Glomerular visceral epithelial cell (primary cell): ENCODE data around the gene RCAN2.
"Not testable (repeated sequence)": the region's sequence is repeated elsewhere in the genome, so short reads cannot be mapped to it uniquely, and the experiment has no call there.

Experiments used
- DNase-seq: peaks from one replicate; pipeline ENCODE4 v3.0.0-alpha.2; 2016; ENCODE audit errors: extremely low spot score

The RCAN2 gene

DNA sequence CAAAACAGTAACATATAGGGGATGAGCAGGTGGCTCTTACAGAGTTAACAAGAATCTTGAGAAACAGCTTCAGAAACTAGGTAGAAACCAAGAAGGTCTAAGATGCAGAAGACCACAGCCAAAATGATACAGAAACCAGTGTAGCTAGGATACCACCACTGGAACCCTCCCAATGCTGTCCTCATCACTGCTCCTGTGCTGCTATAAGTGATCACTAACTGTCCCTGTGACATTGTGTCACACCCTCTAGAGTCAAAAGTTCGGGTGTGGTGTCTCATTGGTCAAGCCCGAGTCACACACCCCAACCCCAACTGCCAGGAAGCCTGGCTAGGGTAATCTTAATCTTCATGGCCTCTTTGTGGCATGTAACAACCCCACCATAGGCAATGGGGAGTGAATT, 153.1 kb downstream of the RCAN2 start:
- no peak for DNase-seq

DNA sequence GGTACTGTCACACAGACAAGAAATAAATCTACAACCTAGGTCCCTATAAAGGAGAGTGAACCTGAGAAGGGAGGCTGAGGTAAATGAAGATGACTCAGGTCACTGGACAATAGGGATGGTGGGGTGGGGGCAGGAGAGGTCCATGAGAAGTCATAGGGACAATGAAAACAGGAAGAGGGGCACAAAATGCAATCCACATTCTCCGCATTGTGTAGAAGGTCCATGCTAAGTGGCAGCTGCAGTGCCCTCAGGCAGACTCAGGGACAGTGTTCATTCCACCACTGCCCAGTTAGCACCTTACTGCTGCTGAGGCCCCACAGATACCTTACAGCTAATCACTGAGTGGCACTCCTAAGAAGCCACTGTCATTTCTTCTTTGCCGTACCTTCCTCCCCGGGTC, 156.8 kb downstream of the RCAN2 start:
- no peak for DNase-seq

DNA sequence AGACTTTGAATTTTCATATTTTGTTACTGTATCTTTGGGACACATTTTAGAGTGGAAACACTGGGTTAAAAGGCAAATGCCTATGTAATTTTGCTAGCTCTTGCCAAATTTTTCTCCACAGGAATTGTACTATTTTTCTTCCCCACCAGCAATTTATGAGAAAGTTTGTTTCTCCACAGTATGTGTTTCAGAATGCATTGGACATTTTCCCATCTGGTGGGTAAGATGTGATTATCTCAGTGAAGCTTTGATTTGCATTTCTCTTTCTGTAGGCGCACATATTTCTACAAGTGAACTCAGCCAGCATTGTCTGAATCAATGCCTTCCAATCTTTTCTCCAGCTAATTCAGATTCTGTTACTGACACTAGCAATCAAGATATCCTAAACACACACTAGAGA, 157.8 kb downstream of the RCAN2 start:
- no peak for DNase-seq

DNA sequence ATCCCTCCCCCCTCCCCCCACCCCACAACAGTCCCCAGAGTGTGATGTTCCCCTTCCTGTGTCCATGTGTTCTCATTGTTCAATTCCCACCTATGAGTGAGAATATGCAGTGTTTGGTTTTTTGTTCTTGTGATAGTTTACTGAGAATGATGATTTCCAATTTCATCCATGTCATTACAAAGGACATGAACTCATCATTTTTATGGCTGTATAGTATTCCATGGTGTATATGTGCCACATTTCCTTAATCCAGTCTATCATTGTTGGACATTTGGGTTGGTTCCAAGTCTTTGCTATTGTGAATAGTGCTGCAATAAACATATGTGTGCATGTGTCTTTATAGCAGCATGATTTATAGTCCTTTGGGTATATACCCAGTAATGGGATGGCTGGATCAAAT, 158.8 kb downstream of the RCAN2 start:
- DNase-seq = not testable (repeated sequence)

DNA sequence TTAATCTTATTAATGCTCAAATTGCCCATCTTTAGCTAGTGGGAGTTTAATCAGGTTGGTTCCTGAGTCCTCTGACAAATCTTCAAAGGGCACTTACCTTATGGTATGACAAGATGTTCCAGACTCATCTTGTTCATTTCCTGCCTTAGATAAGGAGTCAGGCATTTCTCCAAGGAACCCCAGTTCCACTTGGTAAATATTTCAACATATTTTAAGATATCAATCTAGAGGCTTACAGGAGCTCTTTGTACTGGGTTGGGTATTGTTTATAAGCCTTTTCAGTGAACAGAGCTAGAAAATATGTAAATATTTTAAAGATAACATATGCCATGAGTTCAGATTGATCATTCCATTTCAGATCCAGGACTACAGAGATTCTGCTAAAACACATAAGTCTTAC, 159.8 kb downstream of the RCAN2 start:
- DNase-seq = no peak

DNA sequence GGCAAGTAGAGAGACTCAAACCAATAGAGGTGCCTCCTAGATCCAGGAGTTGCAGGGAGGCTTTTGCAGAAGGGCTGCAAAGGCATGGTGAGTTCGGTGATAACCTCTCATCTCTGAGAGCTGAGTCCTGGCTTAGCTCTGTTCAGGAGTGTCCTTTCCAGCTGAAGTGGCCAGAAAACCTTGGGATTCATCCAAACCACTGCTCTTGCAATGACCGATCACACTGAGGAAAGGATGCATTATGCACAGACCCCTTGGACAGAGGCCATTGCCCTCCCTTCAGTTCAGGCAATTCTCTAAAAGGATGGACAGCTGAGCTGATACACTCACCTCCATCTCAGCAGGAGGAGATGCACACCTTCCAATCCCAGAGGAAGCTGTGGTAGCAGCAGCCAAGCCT, 161.7 kb downstream of the RCAN2 start:
- no peak for DNase-seq

DNA sequence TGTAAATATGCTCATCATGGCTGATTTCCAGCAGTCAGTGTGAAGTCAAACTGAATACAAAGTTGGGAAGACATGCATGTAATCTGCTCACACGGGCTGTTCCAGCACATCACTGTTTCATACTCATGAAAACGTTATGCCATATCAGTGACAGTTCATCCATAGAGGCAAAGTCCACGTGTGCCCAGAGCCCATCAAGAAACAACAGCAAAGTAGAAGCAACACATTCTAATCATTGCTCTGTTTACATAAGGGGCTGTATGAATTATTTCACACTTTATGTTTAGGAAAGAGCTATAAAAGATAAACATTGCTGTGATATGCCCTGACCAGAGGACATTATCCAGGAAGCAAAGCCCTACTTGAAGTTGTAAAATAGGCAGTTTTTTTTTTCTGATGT, 163.5 kb downstream of the RCAN2 start:
- DNase-seq = no peak

DNA sequence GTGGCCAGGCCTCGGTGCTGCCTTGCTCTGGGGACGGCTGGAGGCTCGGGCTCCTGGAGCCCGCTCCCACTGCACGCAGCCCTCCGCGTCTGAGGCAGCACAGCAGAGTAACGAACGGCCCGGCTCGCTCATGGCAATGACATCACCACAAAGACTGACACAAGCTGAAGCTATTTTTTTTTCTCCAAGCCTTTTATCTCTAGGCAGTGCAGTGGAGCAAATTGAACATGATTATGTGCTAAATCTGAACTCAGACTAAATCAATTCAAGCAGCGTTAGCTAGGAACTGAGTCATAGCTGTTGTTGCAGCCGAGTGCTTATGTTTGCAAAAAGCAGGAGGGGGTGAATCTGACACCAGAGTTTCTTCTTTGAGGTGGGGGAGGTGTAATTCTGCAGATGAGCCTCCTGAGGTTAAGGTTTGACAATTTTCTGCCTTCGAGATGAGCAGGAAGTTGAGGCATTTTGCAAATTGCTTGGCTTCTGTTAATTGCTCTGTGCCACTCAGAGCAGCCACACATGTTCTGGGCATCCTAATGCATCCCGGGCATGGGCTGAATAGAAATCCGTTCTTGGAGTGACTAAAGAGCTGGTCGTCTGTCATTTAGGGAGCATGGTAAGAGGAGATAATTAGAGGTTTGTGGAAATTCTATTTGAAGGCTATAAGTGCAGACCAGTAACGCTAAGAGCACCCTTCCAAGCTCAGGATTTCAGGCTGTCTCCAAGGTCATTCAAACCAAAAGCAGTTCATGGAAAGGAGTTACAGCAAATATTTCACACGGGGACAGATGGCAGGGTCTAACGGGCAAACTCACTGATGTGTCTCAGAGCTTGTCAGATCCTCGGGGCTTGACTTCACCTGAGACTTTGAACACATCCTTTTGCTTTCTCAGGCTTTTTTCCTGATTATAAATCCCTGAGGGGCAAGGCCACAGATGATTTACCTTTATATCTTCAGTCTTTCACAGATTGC, 165.4 kb downstream of the RCAN2 start:
- DNase-seq = no peak

DNA sequence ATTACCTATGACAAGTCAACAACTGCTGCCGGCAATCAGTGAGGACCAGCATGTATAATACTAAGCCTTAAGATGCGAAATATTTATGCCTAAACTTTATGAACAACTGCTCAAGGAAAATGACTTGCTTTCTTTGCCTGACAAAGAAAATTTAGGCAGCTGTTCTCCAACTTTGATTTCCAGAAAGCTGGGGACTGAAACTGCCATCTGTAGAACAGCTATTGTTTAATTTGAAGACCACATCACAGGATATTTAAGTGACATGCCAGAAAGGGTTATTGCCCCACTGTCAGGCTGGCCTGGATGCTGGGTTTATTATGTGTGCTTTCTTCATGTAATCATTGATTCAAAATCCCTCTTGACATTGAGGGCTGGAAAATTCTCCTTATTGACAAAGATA, 166.5 kb downstream of the RCAN2 start:
- DNase-seq = no peak

DNA sequence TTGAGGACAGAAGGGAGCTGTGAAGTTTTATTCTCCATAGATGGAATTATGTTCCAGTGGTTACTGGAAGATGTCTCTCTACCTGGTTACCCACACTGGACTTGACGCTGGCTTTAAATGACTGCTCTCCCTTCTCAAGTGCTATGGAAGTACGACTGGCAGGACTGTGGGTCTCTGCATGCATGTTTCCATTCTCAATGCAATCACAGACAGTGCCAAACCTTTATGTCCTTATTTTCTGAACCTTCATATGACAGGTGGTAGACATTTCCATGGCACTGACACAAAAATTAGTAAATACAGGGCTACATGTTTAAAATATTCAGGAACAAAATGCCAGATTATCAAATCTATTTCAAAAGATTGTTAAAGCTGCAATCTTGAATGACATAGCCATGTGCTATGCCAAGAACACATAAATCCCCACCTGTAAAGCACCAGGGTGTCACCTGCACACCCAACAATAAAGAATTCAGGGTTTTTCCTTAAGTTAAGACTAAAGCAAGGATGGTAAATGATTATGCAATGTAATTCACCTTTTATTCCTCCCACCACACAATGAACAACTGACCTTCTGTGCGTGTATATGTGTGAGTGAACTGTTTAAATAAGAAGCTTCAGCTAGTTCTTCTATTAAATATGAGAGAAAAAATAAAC, 167.2 kb downstream of the RCAN2 start:
- no peak for DNase-seq

DNA sequence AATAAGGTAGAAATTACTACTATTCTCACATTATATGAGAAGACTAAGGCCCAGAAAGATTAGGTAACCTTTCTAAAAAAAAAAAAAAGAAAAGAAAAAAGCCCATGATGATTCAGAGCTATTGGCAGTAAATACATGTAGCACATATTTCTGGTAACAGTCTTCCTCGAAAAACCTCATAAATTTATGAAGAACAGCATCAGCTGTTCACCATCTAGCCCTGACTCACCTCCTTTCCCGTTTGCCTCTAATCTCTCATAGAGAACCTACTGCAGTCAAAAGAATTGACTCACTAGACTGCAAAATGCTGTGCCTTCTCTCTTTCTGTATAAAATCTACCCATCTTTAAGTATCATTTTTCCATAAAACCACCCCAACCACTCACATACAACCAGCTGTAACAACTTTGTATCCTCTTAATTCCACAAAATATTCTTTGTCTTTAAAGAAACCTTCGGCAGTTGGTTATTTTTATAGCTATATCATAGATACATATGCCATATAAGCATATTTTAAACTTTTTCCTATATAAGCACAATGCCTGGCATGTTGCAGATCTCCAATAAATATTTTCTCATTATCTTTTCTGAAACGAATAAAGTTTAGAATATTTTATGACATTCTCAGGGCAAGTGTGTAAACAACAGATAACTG, 167.8 kb downstream of the RCAN2 start:
- DNase-seq = no peak

DNA sequence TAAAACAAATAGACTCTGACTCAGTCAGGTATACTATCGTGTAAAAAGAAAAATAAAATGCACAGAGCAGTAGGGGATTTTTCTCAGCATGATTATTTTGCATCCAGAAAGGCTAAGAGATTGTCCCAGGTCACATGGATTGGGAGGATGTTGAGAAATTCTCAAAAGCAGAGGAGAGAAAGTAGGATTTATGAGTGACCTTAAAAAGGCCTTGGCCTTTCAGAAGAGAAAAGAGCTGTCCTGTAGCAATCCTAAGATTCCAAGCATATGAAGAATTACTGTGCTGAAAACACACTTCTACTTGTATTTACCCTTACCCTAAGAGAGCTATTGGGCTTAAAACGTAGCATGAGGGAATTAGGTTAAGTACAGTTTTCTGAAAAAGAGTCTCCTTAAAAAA, 170.7 kb downstream of the RCAN2 start:
- DNase-seq = no peak

DNA sequence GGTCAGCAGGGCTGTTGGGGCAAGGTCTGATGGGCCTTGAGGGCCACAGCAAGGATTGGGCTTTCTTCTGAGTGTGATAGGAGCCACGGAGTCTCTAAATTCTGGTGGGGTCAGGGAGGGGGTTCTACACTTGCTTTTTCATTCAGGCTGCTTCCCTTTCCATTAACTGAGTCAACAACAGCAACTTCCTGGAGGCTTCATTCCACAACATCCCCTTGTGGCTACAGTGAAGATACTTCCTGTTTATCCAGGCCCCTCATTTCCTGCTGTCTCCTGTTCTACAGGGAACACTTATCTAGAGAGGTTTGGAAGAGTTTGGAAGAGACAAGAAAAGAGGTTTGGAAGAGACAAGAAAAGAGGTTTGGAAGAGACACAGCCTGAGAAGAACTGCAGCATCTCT, 175.7 kb downstream of the RCAN2 start:
- DNase-seq = no peak

DNA sequence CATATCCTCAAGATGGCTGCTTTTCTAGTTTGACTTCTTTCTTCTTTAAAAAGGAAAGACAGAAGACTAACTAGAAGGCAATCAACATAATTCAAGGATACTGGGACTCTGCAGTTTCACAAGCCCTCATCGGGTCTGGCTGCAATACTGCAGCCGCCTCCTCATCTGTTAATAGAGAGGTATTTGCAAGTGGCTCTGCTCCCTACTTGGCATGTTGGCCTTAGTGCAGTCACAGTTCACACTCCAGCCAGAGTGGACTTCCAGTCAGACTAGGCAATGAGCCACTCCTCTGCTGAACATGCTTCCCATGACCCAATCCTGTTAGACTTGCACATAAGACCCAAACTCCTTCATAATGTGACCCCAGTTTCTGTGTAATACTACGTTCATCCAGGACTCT, 178.6 kb downstream of the RCAN2 start:
- no peak for DNase-seq

DNA sequence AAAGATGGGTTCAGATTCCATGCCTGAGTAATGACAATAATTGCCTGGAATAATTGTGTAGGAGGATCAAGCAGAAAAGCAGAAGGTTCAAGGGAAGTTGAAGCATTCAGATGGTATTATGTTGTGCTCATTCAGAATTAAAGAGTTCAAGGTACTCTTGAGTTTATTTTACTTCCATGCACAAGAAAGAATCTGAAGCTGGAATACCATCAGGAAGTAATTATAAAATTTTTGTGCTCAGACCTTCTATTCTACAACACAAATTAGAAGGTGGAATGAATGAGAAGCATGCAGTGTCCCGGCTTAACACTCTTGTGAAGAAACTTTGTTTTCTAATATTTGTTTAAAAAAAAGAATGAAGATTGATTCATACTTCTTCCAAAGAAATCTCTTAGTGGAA, 181.1 kb downstream of the RCAN2 start:
- no peak for DNase-seq

DNA sequence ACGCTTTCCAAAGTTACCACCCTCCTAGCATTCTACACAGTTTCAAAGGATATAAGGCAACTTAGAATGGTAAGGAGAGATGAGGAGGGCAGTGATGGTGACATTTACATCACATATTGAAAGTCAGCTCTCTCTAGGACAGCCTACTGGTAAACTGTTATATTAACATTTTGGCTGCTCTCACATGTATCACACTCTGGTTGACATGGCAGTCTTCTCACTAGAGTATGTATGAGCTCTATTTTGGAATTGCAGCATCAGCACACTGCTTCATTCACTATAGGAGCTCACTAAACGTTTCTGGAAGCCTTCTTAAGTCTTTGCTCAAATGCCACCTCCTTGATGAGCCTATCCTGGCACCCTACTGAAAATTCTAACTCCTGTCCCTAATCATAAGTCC, 184.8 kb downstream of the RCAN2 start:
- no peak for DNase-seq

DNA sequence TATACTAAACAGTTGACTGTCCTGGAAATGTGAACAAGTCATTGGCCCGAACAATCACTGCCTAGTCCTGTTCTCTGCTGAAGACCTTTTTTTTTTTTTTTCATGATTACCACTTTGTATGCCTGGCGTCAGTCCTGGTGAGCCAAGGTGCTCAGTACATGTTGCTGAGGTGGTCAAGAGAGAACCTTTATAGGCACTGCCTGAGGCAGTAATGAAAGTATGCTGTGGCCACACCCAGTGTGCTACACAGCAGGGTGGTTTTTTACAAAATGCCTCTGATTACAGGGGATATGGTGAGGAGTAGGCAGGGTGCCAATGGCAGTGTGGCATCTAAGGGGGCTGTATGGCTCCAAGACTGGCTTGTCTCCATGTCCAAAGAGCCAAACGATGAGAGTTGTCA, 185.4 kb downstream of the RCAN2 start:
- no peak for DNase-seq

DNA sequence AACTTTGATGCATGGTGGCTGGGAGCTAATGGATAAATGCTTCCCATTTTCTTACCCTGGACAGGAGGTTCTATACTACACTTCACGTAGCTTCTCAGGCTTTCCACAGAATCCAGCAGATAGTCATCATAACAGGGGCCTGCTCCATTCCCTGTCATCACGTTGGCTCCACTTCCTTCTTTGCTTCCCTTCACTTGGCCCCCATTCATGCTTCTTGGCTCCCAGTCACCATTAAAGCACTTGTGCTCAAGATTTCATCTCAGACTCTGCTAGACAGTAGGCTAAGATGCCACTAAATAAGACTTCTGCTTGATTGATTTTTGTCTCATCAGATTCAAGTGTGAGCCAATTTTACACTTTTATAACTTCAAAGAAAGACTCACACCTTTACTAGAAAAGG, 186.0 kb downstream of the RCAN2 start:
- DNase-seq = no peak

DNA sequence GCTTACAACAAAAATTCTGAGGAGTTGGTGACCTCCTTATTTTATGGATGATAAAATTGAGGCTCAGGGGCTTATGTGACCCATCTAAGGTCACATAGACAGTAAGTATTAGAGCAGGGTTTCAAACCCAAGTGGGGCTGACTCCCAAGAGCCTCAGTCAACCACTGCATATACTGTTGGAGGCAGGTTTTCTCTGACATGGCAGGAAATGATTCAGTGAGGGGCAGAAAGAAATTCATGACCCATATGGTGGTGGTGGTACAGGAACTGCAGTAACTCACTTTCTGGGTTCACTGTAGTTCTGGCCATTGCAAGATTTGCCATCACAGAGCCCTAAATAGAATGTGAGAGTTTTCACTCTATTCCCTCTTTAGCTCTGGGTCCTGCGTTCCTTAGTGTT, 188.4 kb downstream of the RCAN2 start:
- no peak for DNase-seq

DNA sequence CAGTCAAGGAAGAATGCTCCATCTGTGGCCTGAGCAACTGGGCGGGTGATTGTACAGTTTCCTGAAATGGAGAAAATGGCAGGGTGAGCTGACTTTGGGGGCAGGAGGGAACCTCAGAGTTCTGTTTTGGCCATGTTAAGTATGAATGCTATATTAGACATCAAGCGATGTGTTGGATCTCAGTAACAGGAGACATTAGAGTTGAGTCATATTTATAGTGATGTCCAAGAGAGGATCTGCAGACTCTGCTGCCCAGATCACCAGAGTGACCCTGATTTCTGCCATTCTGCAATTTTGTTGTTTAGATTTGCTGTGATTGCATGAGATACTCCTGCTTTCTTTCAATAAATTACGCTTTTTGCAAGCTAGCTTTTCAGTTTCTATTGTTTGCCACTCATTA, 189.1 kb downstream of the RCAN2 start:
- no peak for DNase-seq

DNA sequence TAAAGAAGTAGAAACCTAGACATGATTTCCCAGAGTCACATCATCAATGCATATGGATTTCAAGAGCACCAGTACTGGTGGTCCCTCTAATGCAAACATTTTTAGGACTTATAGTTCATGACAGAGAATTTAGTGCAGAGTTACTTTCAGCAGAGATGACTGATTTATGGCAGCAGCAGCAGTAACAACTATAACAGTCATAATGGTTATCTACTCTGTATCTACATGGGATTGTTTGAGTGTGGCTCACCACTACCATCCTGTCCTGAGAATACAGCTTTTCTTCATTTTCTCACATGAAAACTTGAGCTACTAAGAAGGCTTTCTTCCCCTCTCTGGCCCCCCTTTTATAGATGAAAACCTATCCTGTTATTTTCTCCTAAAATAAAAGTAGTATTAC, 192.0 kb downstream of the RCAN2 start:
- DNase-seq = no peak

DNA sequence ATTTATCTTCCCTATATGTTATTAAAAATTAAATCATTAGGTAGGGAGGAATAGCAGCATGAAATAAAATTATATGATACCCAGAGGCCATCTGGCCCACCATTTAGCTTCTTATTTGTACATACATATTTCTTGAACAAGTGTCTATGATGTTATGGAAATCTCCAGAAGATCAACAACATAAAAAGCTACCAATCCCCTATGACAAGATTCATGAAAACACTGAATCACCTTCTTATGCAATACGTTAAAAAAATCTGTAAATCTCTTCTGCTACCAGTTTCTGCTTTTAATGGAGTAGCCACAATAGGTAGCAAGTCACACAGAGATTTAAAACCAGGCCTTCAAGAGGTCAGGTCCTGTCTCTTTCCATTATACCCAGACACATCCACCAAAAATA, 194.7 kb downstream of the RCAN2 start:
- no peak for DNase-seq
